DND-41 (cell line): ENCODE measurements around the gene RALGDS.
A peak's percentile ranks its signal among the peaks of the same experiment; 100 is the strongest.

ENCODE experiments used
- ATAC-seq: fragments of 200-7000 bp; cut with Tn5 transposase; 3 replicates; pipeline ENCODE4 v1.9.1; 2021; ENCODE audit warnings: low read depth; ENCODE audit not compliant: insufficient read depth
- DNase-seq: peaks from one replicate; pipeline ENCODE4 v3.0.0-alpha.2; 2020
- H2AFZ ChIP-seq: 2 replicates; pipeline ENCODE4 v1.6.0; 2012; ENCODE audit warnings: low read depth, low read length
- H3K27ac ChIP-seq: 2 replicates; pipeline ENCODE4 v1.5.1; 2012; ENCODE audit warnings: low read length, inconsistent platforms
- H3K27me3 ChIP-seq: fragments of 200-600 bp; sonication (generic); 2 replicates; pipeline ENCODE4 v1.6.0; 2012; ENCODE audit warnings: low read length, mild to moderate bottlenecking, inconsistent platforms; ENCODE audit not compliant: insufficient read depth, poor library complexity
- H3K36me3 ChIP-seq: 2 replicates; pipeline ENCODE4 v1.5.1; 2012; ENCODE audit warnings: low read length, inconsistent platforms; ENCODE audit not compliant: insufficient read depth
- H3K4me1 ChIP-seq: 2 replicates; pipeline ENCODE4 v1.5.1; 2012; ENCODE audit warnings: mild to moderate bottlenecking, low read length; ENCODE audit not compliant: insufficient read depth
- H3K4me2 ChIP-seq: 2 replicates; pipeline ENCODE4 v1.6.0; 2012; ENCODE audit warnings: mild to moderate bottlenecking, moderate library complexity, low read length, inconsistent platforms; ENCODE audit not compliant: insufficient read depth
- H3K4me3 ChIP-seq, 2 experiments: fragments of 200-600 bp in 1 of 2; shearing (Covaris generic) in 1 of 2; 2 replicates each; pipeline ENCODE4 v1.5.1; 2012 to 2016; ENCODE audit warnings: inconsistent platforms in 2 of 2, low read length in 2 of 2, mild to moderate bottlenecking in 2 of 2, low read depth in 1 of 2, moderate library complexity in 1 of 2
- H3K79me2 ChIP-seq: 2 replicates; pipeline ENCODE4 v1.6.0; 2012; ENCODE audit warnings: low read length, inconsistent platforms; ENCODE audit not compliant: insufficient read depth
- H3K9ac ChIP-seq: 2 replicates; pipeline ENCODE4 v1.6.0; 2012; ENCODE audit warnings: low read depth, mild to moderate bottlenecking, inconsistent platforms, low read length, moderate library complexity
- H3K9me3 ChIP-seq: 2 replicates; pipeline ENCODE4 v1.5.1; 2012; ENCODE audit warnings: low read length, moderate library complexity, mild to moderate bottlenecking, inconsistent platforms; ENCODE audit not compliant: insufficient read depth, severe bottlenecking
- H4K20me1 ChIP-seq: 2 replicates; pipeline ENCODE4 v1.6.0; 2012; ENCODE audit warnings: low read length; ENCODE audit not compliant: insufficient read depth
- EZH2 ChIP-seq: IDR thresholded peaks from 3 replicates; pipeline ENCODE4 v1.6.1; 2012; ENCODE audit warnings: borderline replicate concordance, low read depth, mild to moderate bottlenecking, moderate library complexity, low read length, inconsistent platforms; ENCODE audit not compliant: severe bottlenecking
- TF ChIP-seq, protein P1 (sequence below): IDR thresholded peaks from 2 replicates; pipeline ENCODE4 v1.5.1; 2012; ENCODE audit warnings: borderline replicate concordance, low read length, moderate library complexity, mild to moderate bottlenecking; ENCODE audit not compliant: poor library complexity, severe bottlenecking; ENCODE audit errors: extremely low read depth

The RALGDS gene

DNA sequence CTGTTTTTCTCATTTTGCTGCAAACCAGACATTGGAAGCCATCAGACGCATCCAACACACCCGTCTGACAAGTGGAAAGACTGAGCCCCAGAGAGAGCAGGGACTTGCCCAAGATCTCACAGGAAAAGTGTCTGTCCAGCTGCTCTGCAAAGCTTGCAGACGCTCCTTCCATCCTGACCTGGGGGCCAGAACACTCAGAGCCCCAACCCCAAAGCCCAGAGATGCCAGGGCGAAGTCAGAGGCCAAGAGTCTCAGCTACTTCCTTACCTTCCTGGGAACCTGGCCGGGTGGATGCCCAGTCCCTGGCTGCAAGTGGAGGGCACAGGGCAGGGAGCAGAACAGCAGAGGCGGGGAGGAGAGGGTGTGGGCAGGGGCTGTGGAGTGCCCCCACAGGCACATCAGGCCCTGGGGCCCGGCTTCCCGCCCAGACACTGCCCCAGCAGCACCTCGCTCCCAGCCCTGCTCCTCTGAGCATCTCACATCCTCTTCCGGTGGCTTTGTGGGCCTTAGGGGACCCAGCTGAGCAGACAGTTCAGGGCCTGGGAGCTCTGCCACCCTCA is 9.7 kb upstream of the RALGDS start:
- Histone ChIP-seq H3K4me1 (peaks cover 40% of the 10 kb centered on the region), H3K4me3 (peak overlapping the region in 1 of 2 experiments; percentile 46; a peak in 2 of 4 replicates), H3K9me3 (no peaks in the 10 kb centered on the region), H3K27ac (peak overlapping the region; percentile 86), H4K20me1 (peaks cover 71% of the 10 kb centered on the region), H3K9ac (peak overlapping the region; percentile 49), H2AFZ (peak overlapping the region; percentile 38; the same call in 1 of the 2 replicates), H3K79me2 (peaks cover 67% of the 10 kb centered on the region), H3K36me3 (peaks cover 3% of the 10 kb centered on the region; the same call in 1 of the 2 replicates), H3K27me3 (no peaks in the 10 kb centered on the region), H3K4me2 (peak overlapping the region; percentile 55; the same call in 1 of the 2 replicates)
- ATAC-seq (peak; percentile 94), DNase-seq (peak; percentile 77)
- no peak for TF ChIP-seq EZH2
- TF ChIP-seq, protein P1, sequence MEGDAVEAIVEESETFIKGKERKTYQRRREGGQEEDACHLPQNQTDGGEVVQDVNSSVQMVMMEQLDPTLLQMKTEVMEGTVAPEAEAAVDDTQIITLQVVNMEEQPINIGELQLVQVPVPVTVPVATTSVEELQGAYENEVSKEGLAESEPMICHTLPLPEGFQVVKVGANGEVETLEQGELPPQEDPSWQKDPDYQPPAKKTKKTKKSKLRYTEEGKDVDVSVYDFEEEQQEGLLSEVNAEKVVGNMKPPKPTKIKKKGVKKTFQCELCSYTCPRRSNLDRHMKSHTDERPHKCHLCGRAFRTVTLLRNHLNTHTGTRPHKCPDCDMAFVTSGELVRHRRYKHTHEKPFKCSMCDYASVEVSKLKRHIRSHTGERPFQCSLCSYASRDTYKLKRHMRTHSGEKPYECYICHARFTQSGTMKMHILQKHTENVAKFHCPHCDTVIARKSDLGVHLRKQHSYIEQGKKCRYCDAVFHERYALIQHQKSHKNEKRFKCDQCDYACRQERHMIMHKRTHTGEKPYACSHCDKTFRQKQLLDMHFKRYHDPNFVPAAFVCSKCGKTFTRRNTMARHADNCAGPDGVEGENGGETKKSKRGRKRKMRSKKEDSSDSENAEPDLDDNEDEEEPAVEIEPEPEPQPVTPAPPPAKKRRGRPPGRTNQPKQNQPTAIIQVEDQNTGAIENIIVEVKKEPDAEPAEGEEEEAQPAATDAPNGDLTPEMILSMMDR: no peak

DNA sequence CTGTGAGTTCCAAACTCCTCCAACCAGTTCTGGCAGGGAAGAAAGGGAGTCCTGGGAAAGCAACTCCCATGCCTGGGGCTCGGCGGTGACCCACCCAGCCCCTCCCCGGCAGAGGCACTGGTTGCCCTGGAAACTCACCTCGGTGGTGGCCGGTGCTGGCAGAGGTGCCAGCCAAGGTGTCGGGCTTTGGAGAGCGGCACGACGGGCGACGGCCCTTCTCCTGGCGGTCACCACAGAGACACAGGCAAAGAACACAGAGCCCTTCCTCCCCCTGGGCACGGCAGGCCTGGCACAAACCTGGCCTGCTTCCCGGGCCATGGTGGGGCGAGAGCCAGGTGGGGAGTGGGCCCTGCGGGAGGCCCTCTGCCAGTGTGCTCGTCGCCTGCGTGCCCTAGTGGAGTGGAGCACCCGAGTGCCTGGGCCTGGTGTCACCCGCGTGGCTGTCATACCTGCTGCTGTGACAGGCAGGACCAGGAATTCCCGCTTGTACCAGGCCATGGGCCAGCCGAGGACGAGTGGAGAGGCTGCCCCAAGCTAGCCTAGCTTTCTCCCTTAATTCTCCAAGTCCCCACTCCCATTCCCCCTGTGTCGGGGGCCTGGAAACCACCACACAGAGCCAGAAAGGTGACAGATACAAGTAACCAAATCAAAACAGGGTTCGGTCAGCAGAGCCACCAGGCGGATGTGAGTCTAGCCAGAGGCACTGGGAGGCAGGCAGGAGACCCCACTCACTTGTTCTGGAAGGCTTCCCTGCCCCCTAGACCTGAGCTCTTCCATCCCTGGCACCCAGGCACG is 8.2 kb upstream of the RALGDS start:
- no peak for TF ChIP-seq EZH2
- TF ChIP-seq, protein P1: no peak
- H3K4me3 ChIP-seq: no peak overlapping the region
- peaks cover 62% of the 10 kb centered on the region for H4K20me1 ChIP-seq
- H3K27ac ChIP-seq: no peak overlapping the region
- H3K4me1 ChIP-seq: peaks cover 33% of the 10 kb centered on the region
- peaks cover 52% of the 10 kb centered on the region for H3K79me2 ChIP-seq
- H3K9me3 ChIP-seq: no peaks in the 10 kb centered on the region
- no peak overlapping the region for H3K9ac ChIP-seq
- no peaks in the 10 kb centered on the region for H3K27me3 ChIP-seq
- H2AFZ ChIP-seq: no peak overlapping the region
- DNase-seq (no peak), ATAC-seq (no peak)
- H3K36me3 ChIP-seq: peaks cover 3% of the 10 kb centered on the region; the same call in 1 of the 2 replicates
- no peak overlapping the region for H3K4me2 ChIP-seq

DNA sequence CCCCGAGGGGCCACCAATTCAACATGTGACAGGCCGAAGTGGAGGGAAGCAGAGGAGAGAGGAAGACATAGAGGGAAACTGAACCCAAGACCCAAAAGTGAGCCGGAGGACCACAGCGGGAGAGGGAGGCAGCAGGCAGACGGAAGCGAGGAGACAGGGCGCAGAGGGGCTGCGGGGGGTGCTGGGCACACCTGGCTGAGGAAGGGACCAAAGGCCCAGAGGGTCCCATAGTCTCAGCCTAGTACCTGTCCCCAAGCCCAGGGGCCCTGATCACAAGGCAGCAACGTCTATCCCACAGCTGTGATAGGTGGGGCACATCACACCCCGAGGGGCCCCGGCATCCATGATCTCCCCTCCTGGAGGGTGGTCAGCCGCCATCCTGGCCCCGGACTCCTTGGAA is 7.1 kb upstream of the RALGDS start:
- no peak overlapping the region for H2AFZ ChIP-seq
- peaks cover 3% of the 10 kb centered on the region; the same call in 1 of the 2 replicates for H3K36me3 ChIP-seq
- H3K4me1 ChIP-seq: peaks cover 22% of the 10 kb centered on the region
- no peak overlapping the region for H3K4me3 ChIP-seq
- no peak overlapping the region for H3K4me2 ChIP-seq
- H4K20me1 ChIP-seq: peaks cover 54% of the 10 kb centered on the region
- no peak for ATAC-seq
- TF ChIP-seq, protein P1: no peak
- no peak for TF ChIP-seq EZH2
- H3K79me2 ChIP-seq: peaks cover 41% of the 10 kb centered on the region
- no peak overlapping the region for H3K27ac ChIP-seq
- no peaks in the 10 kb centered on the region for H3K27me3 ChIP-seq
- no peaks in the 10 kb centered on the region for H3K9me3 ChIP-seq
- DNase-seq: no peak
- no peak overlapping the region for H3K9ac ChIP-seq
